Ishikawa (cell line): ENCODE measurements around the gene TEX29.

Experiments used
- CEBPB ChIP-seq: IDR thresholded peaks from 2 replicates; pipeline ENCODE4 v1.6.1; 2012
- CREB1 ChIP-seq: IDR thresholded peaks from 2 replicates; pipeline ENCODE4 v1.6.1; 2012; ENCODE audit warnings: low read depth
- EGR1 ChIP-seq: IDR thresholded peaks from 2 replicates; pipeline ENCODE4 v1.6.1; 2012
- EP300 ChIP-seq: IDR thresholded peaks from 2 replicates; pipeline ENCODE4 v1.6.1; 2012; ENCODE audit warnings: borderline replicate concordance
- FOXM1 ChIP-seq: IDR thresholded peaks from 2 replicates; pipeline ENCODE4 v1.6.1; 2012; ENCODE audit warnings: low read depth, borderline replicate concordance
- MAX ChIP-seq: IDR thresholded peaks from 2 replicates; pipeline ENCODE4 v1.6.1; 2012
- NFIC ChIP-seq: IDR thresholded peaks from 2 replicates; pipeline ENCODE4 v1.6.1; 2012
- RAD21 ChIP-seq: IDR thresholded peaks from 2 replicates; pipeline ENCODE4 v1.6.1; 2012; ENCODE audit warnings: low read depth
- REST ChIP-seq: IDR thresholded peaks from 2 replicates; pipeline ENCODE4 v1.6.1; 2012; ENCODE audit warnings: low read depth, mild to moderate bottlenecking
- TAF1 ChIP-seq: IDR thresholded peaks from 2 replicates; pipeline ENCODE4 v1.6.1; 2012; ENCODE audit warnings: low read depth, mild to moderate bottlenecking
- TCF12 ChIP-seq: IDR thresholded peaks from 2 replicates; pipeline ENCODE4 v1.6.1; 2012; ENCODE audit warnings: low read depth
- TEAD4 ChIP-seq: IDR thresholded peaks from 2 replicates; pipeline ENCODE4 v1.6.1; 2012
- USF1 ChIP-seq: IDR thresholded peaks from 2 replicates; pipeline ENCODE4 v1.6.1; 2012
- YY1 ChIP-seq: IDR thresholded peaks from 2 replicates; pipeline ENCODE4 v1.6.1; 2012; ENCODE audit warnings: low read depth
- ZBTB7A ChIP-seq: IDR thresholded peaks from 2 replicates; pipeline ENCODE4 v1.6.1; 2012; ENCODE audit warnings: low read depth

Gene TEX29

GRCh38 chr13:111319998-111320911, at the start of gene TEX29:
Gene TEX29 (plus strand): TSS chr13:111320642. CDS start chr13:111320891, 249 bp downstream.
- TF ChIP-seq CEBPB (no peak), TCF12 (no peak), CREB1 (no peak), ZBTB7A (no peak), MAX (no peak), NFIC (no peak), REST (no peak), TEAD4 (no peak), EP300 (no peak)

GRCh38 chr13:111270765-111271698, 49.4 kb upstream of the TEX29 start:
- no peak for TF ChIP-seq EGR1
- no peak for TF ChIP-seq CEBPB
- TF ChIP-seq RAD21: no peak
- no peak for TF ChIP-seq YY1
- TF ChIP-seq REST: no peak
- TF ChIP-seq MAX: no peak
- TF ChIP-seq ZBTB7A: no peak
- no peak for TF ChIP-seq EP300
- TF ChIP-seq TAF1: no peak
- TF ChIP-seq FOXM1: no peak
- TF ChIP-seq NFIC: no peak
- no peak for TF ChIP-seq TCF12
- no peak for TF ChIP-seq TEAD4
- no peak for TF ChIP-seq USF1
- no peak for TF ChIP-seq CREB1

GRCh38 chr13:111272117-111272516, 48.3 kb upstream of the TEX29 start:
- TF ChIP-seq ZBTB7A: no peak
- TF ChIP-seq TAF1: no peak
- TF ChIP-seq USF1: no peak
- no peak for TF ChIP-seq CREB1
- TF ChIP-seq YY1: no peak
- TF ChIP-seq REST: no peak
- TF ChIP-seq MAX: no peak
- no peak for TF ChIP-seq FOXM1
- TF ChIP-seq EP300: no peak
- TF ChIP-seq RAD21: no peak
- no peak for TF ChIP-seq TCF12
- no peak for TF ChIP-seq TEAD4
- TF ChIP-seq CEBPB: no peak
- TF ChIP-seq NFIC: no peak
- no peak for TF ChIP-seq EGR1
